LNCaP clone FGC (cell line): ENCODE measurements around the gene CYP27C1.

Experiments used
- DNase-seq: peaks from one replicate; pipeline ENCODE4 v3.0.0-alpha.2; 2011; ENCODE audit warnings: low read depth
- H3K4me3 ChIP-seq: 2 replicates; pipeline ENCODE4 v1.5.1; 2011; ENCODE audit warnings: mild to moderate bottlenecking, low read depth, low read length, control low read depth
- TF ChIP-seq, protein P1 (sequence below): IDR thresholded peaks from 2 replicates; pipeline ENCODE4 v1.5.1; 2012; ENCODE audit warnings: mild to moderate bottlenecking; ENCODE audit not compliant: control insufficient read depth, insufficient read depth; ENCODE audit errors: extremely low read depth

The CYP27C1 gene

GRCh38 chr2:127174640-127175039 is 45.5 kb downstream of the CYP27C1 start:
- TF ChIP-seq, protein P1, sequence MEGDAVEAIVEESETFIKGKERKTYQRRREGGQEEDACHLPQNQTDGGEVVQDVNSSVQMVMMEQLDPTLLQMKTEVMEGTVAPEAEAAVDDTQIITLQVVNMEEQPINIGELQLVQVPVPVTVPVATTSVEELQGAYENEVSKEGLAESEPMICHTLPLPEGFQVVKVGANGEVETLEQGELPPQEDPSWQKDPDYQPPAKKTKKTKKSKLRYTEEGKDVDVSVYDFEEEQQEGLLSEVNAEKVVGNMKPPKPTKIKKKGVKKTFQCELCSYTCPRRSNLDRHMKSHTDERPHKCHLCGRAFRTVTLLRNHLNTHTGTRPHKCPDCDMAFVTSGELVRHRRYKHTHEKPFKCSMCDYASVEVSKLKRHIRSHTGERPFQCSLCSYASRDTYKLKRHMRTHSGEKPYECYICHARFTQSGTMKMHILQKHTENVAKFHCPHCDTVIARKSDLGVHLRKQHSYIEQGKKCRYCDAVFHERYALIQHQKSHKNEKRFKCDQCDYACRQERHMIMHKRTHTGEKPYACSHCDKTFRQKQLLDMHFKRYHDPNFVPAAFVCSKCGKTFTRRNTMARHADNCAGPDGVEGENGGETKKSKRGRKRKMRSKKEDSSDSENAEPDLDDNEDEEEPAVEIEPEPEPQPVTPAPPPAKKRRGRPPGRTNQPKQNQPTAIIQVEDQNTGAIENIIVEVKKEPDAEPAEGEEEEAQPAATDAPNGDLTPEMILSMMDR: no peak
- DNase-seq: no peak
- H3K4me3 ChIP-seq: no peak overlapping the region

DNA sequence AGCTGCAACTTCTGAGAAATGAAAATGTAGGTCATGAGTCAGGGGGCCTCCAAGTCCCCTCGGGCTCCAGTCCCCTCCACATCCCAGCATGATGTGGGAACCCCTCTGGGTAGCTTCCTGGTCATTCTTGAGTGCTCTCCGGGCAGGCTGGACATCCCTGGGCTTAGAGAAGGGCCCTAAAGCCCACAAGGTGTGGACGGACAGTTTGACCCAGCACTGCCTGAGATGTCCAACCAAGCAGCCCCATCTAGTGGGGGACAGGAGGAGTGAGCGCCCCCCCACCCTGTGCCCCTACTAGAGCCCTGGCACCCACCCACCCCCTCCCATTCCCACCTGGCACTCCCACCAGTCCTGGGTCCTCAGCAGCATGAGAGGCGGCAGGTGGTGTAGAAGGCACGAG is 46.0 kb downstream of the CYP27C1 start:
- H3K4me3 ChIP-seq: no peak overlapping the region
- no peak for DNase-seq
- TF ChIP-seq, protein P1: peak; percentile 32

- no peak for DNase-seq
- TF ChIP-seq, protein P1: no peak
- H3K4me3 ChIP-seq: no peak overlapping the region
Observed at GRCh38 chr2:127173057-127173456, 47.0 kb downstream of the CYP27C1 start.

DNA sequence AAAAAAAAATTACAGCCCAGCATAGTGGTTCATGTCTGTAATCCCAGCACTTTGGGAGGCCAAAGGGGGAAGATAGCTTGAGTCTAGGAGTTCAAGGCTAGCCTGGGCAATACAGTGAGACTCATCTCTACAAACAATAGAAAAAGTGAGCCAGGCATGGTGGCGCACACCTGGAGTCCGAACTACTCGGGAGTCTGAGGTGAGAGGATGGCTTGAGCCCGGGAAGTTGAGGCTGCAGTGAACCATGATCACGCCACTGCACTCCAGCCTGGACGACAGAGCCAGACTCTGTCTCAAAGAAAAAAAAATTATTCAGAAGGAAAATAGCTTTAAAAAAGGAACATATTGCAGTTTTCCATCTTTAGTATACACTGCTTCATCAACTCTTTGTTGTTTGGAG is 47.8 kb downstream of the CYP27C1 start:
- H3K4me3 ChIP-seq: no peak overlapping the region
- TF ChIP-seq, protein P1: no peak
- DNase-seq: no peak

DNA sequence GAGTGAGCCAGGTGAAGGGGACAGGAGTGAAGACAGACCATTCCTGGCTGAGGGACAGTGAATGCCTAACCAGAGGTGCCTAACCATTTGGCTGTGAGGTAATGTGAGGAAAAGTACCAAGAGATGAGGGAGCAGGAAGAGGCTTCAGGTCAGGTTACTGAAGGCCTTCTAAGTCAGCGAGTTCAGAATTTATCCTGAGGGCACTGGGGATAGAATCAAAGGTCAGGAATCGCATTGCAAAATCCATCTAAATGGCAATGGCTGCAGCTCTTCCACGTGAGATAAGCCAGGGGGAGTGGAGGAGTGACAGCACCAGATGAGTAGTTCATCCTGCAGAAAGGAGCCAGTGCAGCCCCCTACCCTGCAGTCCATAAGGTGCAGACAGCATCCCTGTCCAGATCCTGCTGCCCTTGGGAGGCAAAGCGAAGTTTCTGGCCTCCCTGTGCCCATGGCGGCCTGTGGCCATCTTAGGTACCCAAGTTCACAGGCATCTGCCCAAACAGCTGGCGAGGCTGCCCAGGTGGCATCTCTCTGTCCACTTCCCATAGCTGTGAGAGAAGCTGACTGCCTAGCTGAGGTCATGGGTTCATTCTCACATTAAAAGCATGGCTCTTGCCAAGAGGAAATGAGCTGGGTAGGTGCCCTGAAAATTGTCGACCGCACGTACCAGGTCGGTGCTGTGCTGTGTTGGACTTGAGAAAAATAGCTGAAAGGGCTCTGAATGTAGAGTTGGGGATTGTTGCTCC is 49.5 kb downstream of the CYP27C1 start:
- no peak overlapping the region for H3K4me3 ChIP-seq
- TF ChIP-seq, protein P1: no peak
- DNase-seq: no peak

- no peak overlapping the region for H3K4me3 ChIP-seq
- no peak for DNase-seq
- TF ChIP-seq, protein P1: no peak
Observed at GRCh38 chr2:127170021-127170420, 50.1 kb downstream of the CYP27C1 start.
